Liver (tissue), 9 donors: Measurements from ENCODE around the gene PRSS12. TPM values are rescaled to one million over a fixed set of nuclear protein-coding genes. Genes with fewer than 3 reads are reported as not detected.

Experiments
- DNase-seq: peaks from one replicate; pipeline ENCODE4 v3.0.0-alpha.2; 2017; ENCODE audit warnings: low spot score
- H3K27ac ChIP-seq, 2 donors: one replicate each; pipeline ENCODE4 v1.7.0; 2013; ENCODE audit warnings: inconsistent platforms in 2 of 2, low read length in 2 of 2, control low read depth in 1 of 2, low read depth in 1 of 2, mild to moderate bottlenecking in 1 of 2
- H3K27me3 ChIP-seq, 4 donors: one replicate each; pipeline versions ENCODE4 v1.6.1 to v1.7.0; 2013; ENCODE audit warnings: low read length in 3 of 4, inconsistent platforms in 1 of 4, mild to moderate bottlenecking in 1 of 4, moderate library complexity in 1 of 4; ENCODE audit not compliant: control insufficient read depth in 4 of 4, insufficient read depth in 4 of 4
- H3K36me3 ChIP-seq, 4 donors: one replicate each; pipeline versions ENCODE4 v1.6.1 to v1.7.0; 2013; ENCODE audit warnings: low read length in 3 of 4, mild to moderate bottlenecking in 3 of 4, low read depth in 1 of 4, moderate library complexity in 1 of 4; ENCODE audit not compliant: control insufficient read depth in 4 of 4, insufficient read depth in 3 of 4
- H3K4me1 ChIP-seq, 4 donors: one replicate each; pipeline versions ENCODE4 v1.6.1 to v1.7.0; 2013; ENCODE audit warnings: low read length in 3 of 4, mild to moderate bottlenecking in 3 of 4, moderate library complexity in 1 of 4; ENCODE audit not compliant: control insufficient read depth in 4 of 4, insufficient read depth in 4 of 4
- H3K4me3 ChIP-seq, 3 donors: one replicate each; pipeline versions ENCODE4 v1.6.1 to v1.7.0; 2013; ENCODE audit warnings: low read length in 3 of 3, control low read depth in 1 of 3, low read depth in 1 of 3, mild to moderate bottlenecking in 1 of 3
- H3K9ac ChIP-seq, 2 donors: one replicate each; pipeline ENCODE4 v1.7.0; 2013; ENCODE audit warnings: low read length in 2 of 2, mild to moderate bottlenecking in 2 of 2, moderate library complexity in 2 of 2, control low read depth in 1 of 2, low read depth in 1 of 2
- H3K9me3 ChIP-seq, 4 donors: one replicate each; pipeline versions ENCODE4 v1.6.1 to v1.7.0; 2013; ENCODE audit warnings: low read length in 3 of 4; ENCODE audit not compliant: control insufficient read depth in 4 of 4
- EGR1 ChIP-seq, 2 donors: IDR thresholded peaks; 2 replicates each; pipeline ENCODE4 v1.6.1; 2016 to 2018; ENCODE audit warnings: antibody characterized with exemption in 2 of 2, low read depth in 2 of 2
- FOXA1 ChIP-seq: IDR thresholded peaks from 2 replicates; pipeline ENCODE4 v1.6.1; 2016; ENCODE audit warnings: antibody characterized with exemption
- FOXA2 ChIP-seq: IDR thresholded peaks from 2 replicates; pipeline ENCODE4 v1.6.1; 2016; ENCODE audit warnings: antibody characterized with exemption
- GABPA ChIP-seq, 2 donors: IDR thresholded peaks in 1 of 2; conservative IDR thresholded peaks in 1 of 2; 2 replicates each; pipeline ENCODE4 v1.6.1; 2016; ENCODE audit warnings: antibody characterized with exemption in 2 of 2, mild to moderate bottlenecking in 1 of 2, moderate library complexity in 1 of 2
- HNF4A ChIP-seq, 2 donors: conservative IDR thresholded peaks; 2 replicates each; pipeline ENCODE4 v1.6.1; 2016; ENCODE audit warnings: antibody characterized with exemption in 2 of 2, mild to moderate bottlenecking in 2 of 2
- HNF4G ChIP-seq: IDR thresholded peaks from 2 replicates; pipeline ENCODE4 v1.6.1; 2016; ENCODE audit warnings: antibody characterized with exemption
- JUND ChIP-seq, 2 donors: IDR thresholded peaks; 2 replicates each; pipeline ENCODE4 v1.6.1; 2016; ENCODE audit warnings: antibody characterized with exemption in 2 of 2
- MAX ChIP-seq: IDR thresholded peaks from 2 replicates; pipeline ENCODE4 v1.6.1; 2016; ENCODE audit warnings: antibody characterized with exemption
- NR2F2 ChIP-seq: IDR thresholded peaks from 2 replicates; pipeline ENCODE4 v1.6.1; 2016; ENCODE audit warnings: antibody characterized with exemption
- RAD21 ChIP-seq, 2 donors: IDR thresholded peaks; 2 replicates each; pipeline ENCODE4 v1.6.1; 2016; ENCODE audit warnings: antibody characterized with exemption in 2 of 2, mild to moderate bottlenecking in 2 of 2
- REST ChIP-seq: IDR thresholded peaks from 2 replicates; pipeline ENCODE4 v1.6.1; 2016; ENCODE audit warnings: antibody characterized with exemption, mild to moderate bottlenecking
- RXRA ChIP-seq, 2 donors: IDR thresholded peaks; 2 replicates each; pipeline ENCODE4 v1.6.1; 2017 to 2018; ENCODE audit warnings: antibody characterized with exemption in 2 of 2, mild to moderate bottlenecking in 1 of 2
- SP1 ChIP-seq: IDR thresholded peaks from 2 replicates; pipeline ENCODE4 v1.6.1; 2018; ENCODE audit warnings: antibody characterized with exemption, mild to moderate bottlenecking
- TAF1 ChIP-seq: conservative IDR thresholded peaks from 2 replicates; pipeline ENCODE4 v1.6.1; 2016; ENCODE audit warnings: antibody characterized with exemption, mild to moderate bottlenecking
- YY1 ChIP-seq: IDR thresholded peaks from 2 replicates; pipeline ENCODE4 v1.6.1; 2016; ENCODE audit warnings: antibody characterized with exemption, mild to moderate bottlenecking
- ZBTB33 ChIP-seq: IDR thresholded peaks from 2 replicates; pipeline ENCODE4 v1.6.1; 2016; ENCODE audit warnings: antibody characterized with exemption
- WGBS: extraction: QIAGEN DNeasy Blood & Tissue Kit; methylation state at CpG from one replicate; pipeline ENCODE4 v1.1.7; 2013; 5-methylcytosine and 5-hydroxymethylcytosine counted together
- polyA plus RNA-seq, 2 donors: library from polyadenylated mRNA; stranded (reverse) in 1 of 2; unstranded in 1 of 2; fragments of 200-250 nt in 1 of 2; fragments of >200 nt in 1 of 2; fragmentation: Nextera tagmentation in 1 of 2; extraction: Ambion mirVana in 1 of 2; gene quantifications; one replicate each; pipeline versions ENCODE4 v1.2.1 to v1.2.3, GENCODE V29; 2013 to 2015
- total RNA-seq, 2 donors: library from RNA; depleted of rRNA; stranded (reverse); fragments of >200 nt; gene quantifications; one replicate each; pipeline ENCODE4 v1.2.3, GENCODE V29; 2014
- TF ChIP-seq, protein P1 (sequence below): fragments of 150-350 bp; IDR thresholded peaks from 2 replicates; pipeline ENCODE4 v1.5.1; 2017; ENCODE audit warnings: improper control_type of control experiment, low read depth, low read length; ENCODE audit not compliant: missing input control
- TF ChIP-seq, protein P2 (sequence below): IDR thresholded peaks from 2 replicates; pipeline ENCODE4 v1.6.1; 2016; ENCODE audit warnings: antibody characterized with exemption
- donor health status: healthy.
- donor health status: healthy.
- donor health status: healthy.
- donor health status: healthy.
- donor health status: healthy.

PRSS12 gene
- total and polyA plus RNA-seq, 4 donors = 0.07 to 0.25 (median 0.10) TPM

GRCh38 chr4:118331352-118331751, 21.5 kb downstream of the PRSS12 start:
- 85% methylated on average over 3 of the region's 3 CpGs for WGBS

DNA sequence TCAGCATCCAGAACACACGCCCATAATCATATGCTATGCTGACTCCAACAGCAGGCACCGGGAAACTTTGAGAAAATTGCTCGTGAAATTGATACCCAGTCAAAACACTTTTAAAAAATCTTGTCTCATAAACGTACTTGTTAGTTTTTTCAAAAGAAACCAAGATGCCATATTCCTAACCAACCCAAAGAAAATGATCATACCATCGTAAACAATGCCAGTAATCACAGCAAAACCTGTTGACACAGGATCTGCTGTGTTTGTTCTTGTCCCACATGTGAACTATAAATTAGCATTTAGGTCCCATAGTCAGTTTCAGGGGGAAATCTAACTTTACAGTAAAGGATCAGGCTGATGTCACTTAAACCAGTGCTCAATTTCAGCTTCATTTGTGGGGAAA, 23.0 kb downstream of the PRSS12 start:
- Histone ChIP-seq H3K9ac (no peak overlapping the region), H3K36me3 (peaks cover 0 to 1% (median 0%) of the 10 kb centered on the region in 4 donors), H3K4me1 (no peaks in the 10 kb centered on the region), H3K9me3 (no peaks in the 10 kb centered on the region), H3K27me3 (no peaks in the 10 kb centered on the region), H3K27ac (no peak overlapping the region), H3K4me3 (no peak overlapping the region)
- no peak for DNase-seq
- no peak for TF ChIP-seq TAF1
- TF ChIP-seq GABPA (IDR thresholded peaks at IDR 0.05 in 1 of 2, conservative IDR thresholded peaks at IDR 0.05 in 1 of 2) = no peak
- no peak for TF ChIP-seq ZBTB33
- no peak for TF ChIP-seq EGR1 (IDR thresholded peaks at IDR 0.05; ENCODE audit: low read depth in 2 of 2)
- TF ChIP-seq RAD21 (IDR thresholded peaks at IDR 0.05) = no peak
- TF ChIP-seq NR2F2 = no peak
- TF ChIP-seq REST = no peak
- 90% methylated on average over 5 of the region's 5 CpGs for WGBS

More at GRCh38 chr4:118331352-118331751, 21.5 kb downstream of the PRSS12 start:
- no peaks in the 10 kb centered on the region for H3K4me1 ChIP-seq
- H3K9me3 ChIP-seq = no peaks in the 10 kb centered on the region
- H3K9ac ChIP-seq = no peak overlapping the region
- H3K27ac ChIP-seq = no peak overlapping the region
- no peak overlapping the region for H3K4me3 ChIP-seq
- H3K27me3 ChIP-seq = no peaks in the 10 kb centered on the region
- TF ChIP-seq HNF4G = no peak
- no peak for TF ChIP-seq SP1
- TF ChIP-seq, protein P1, sequence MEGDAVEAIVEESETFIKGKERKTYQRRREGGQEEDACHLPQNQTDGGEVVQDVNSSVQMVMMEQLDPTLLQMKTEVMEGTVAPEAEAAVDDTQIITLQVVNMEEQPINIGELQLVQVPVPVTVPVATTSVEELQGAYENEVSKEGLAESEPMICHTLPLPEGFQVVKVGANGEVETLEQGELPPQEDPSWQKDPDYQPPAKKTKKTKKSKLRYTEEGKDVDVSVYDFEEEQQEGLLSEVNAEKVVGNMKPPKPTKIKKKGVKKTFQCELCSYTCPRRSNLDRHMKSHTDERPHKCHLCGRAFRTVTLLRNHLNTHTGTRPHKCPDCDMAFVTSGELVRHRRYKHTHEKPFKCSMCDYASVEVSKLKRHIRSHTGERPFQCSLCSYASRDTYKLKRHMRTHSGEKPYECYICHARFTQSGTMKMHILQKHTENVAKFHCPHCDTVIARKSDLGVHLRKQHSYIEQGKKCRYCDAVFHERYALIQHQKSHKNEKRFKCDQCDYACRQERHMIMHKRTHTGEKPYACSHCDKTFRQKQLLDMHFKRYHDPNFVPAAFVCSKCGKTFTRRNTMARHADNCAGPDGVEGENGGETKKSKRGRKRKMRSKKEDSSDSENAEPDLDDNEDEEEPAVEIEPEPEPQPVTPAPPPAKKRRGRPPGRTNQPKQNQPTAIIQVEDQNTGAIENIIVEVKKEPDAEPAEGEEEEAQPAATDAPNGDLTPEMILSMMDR = no peak
- no peak for TF ChIP-seq RAD21 (IDR thresholded peaks at IDR 0.05)
- TF ChIP-seq, protein P2, sequence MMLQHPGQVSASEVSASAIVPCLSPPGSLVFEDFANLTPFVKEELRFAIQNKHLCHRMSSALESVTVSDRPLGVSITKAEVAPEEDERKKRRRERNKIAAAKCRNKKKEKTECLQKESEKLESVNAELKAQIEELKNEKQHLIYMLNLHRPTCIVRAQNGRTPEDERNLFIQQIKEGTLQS = no peak
- no peak for TF ChIP-seq JUND (IDR thresholded peaks at IDR 0.05)
- TF ChIP-seq EGR1 (IDR thresholded peaks at IDR 0.05; ENCODE audit: low read depth in 2 of 2) = no peak
- TF ChIP-seq YY1 = no peak
- no peak for TF ChIP-seq FOXA1
- TF ChIP-seq HNF4A (conservative IDR thresholded peaks at IDR 0.05) = no peak
- no peak for TF ChIP-seq GABPA (IDR thresholded peaks at IDR 0.05 in 1 of 2, conservative IDR thresholded peaks at IDR 0.05 in 1 of 2)
- no peak for TF ChIP-seq TAF1
- no peak for TF ChIP-seq FOXA2
- no peak for TF ChIP-seq MAX
- no peak for TF ChIP-seq RXRA (IDR thresholded peaks at IDR 0.05)
- no peak for TF ChIP-seq NR2F2
- DNase-seq = no peak
- peaks cover 0 to 1% (median 0%) of the 10 kb centered on the region in 4 donors for H3K36me3 ChIP-seq
